ENCODE data around the gene CECR2.
"Not testable (repeated sequence)": the region's sequence is repeated elsewhere in the genome, so short reads cannot be mapped to it uniquely, and the experiment has no call there.

CECR2 gene

GRCh38 chr22:17523925-17524324, 154.7 kb downstream of the CECR2 start:
- DNase-seq, result no peak

GRCh38 chr22:17536269-17536668, 167.0 kb downstream of the CECR2 start:
- DNase-seq, result no peak

DNA sequence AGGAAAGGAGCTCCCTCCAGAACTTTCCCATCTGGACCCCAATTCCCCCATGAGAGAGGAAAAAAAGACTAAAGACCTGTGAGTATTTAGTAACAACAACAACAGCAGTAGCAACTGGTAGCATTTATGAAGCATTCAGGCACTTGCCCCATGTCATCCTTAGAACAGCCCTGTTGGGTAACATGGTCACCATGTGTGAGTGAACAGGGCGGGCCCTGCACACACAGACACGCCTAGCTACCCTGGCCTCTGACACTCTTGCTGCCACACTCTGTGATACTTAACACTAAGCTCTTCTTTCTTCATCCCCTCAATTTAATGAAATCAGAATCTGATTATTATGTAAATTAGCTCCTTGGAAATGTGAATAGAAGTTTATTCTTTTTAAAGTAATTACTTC, 167.9 kb downstream of the CECR2 start:
- DNase-seq, result no peak

DNA sequence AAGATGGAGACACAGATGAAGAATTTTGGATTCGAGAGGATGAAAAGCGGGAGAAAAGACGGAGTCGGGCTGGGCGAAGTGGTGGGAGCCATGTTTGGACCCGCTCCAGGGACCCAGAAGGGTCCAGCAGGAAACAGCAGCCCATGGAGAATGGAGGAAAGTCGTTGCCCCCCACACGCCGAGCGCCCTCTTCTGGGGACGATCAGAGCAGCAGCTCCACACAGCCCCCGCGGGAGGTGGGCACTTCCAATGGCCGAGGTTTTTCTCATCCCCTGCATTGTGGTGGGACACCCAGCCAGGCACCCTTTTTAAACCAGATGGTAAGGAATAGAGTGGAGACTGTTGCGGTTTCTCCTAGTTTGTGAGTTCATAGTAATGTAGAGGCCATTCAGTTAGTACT, 171.2 kb downstream of the CECR2 start:
- DNase-seq, result no peak

DNA sequence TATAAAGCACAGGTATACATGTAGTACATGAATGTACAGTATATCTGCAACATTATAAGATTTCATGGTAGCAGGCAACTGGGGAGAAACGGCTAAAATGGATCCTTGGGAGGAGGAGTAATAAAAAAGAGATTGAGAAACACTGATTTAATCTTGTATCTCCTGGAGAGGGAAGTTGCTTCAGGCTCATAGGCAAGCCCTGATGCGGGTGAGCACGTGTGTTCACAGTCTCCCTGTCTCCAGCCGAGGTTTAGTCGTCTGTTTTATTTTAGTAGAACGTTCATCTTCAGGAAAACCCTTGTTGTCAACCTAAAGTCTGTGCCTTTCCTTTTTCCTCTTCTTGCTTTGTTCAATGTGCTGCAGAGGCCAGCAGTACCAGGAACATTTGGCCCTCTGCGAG, 172.2 kb downstream of the CECR2 start:
- no peak for DNase-seq

DNA sequence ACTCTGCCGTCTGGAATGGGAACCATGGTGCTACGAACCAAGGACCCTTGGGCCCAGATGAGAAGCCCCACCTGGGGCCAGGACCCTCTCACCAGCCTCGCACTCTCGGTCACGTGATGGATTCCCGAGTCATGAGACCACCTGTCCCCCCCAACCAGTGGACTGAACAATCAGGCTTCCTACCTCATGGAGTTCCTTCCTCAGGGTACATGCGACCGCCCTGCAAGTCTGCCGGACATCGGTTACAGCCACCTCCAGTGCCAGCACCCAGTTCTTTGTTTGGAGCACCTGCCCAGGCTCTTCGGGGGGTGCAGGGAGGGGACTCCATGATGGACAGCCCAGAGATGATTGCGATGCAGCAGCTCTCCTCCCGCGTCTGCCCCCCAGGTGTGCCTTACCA, 173.2 kb downstream of the CECR2 start:
- no peak for DNase-seq

- no peak for DNase-seq
Observed at GRCh38 chr22:17548010-17548755, 178.9 kb downstream of the CECR2 start.

DNA sequence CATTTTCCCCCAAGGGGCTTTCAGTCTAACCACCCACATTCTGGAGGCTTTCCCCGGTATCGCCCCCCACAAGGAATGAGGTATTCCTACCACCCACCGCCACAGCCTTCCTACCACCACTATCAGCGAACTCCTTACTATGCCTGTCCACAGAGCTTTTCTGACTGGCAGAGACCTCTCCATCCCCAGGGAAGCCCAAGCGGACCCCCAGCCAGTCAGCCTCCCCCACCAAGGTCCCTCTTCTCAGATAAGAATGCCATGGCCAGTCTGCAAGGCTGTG, 179.4 kb downstream of the CECR2 start:
- no peak for DNase-seq

GRCh38 chr22:17549183-17549582, 179.9 kb downstream of the CECR2 start:
- DNase-seq, result no peak

GRCh38 chr22:17549655-17550054, 180.4 kb downstream of the CECR2 start:
- DNase-seq, result no peak

DNA sequence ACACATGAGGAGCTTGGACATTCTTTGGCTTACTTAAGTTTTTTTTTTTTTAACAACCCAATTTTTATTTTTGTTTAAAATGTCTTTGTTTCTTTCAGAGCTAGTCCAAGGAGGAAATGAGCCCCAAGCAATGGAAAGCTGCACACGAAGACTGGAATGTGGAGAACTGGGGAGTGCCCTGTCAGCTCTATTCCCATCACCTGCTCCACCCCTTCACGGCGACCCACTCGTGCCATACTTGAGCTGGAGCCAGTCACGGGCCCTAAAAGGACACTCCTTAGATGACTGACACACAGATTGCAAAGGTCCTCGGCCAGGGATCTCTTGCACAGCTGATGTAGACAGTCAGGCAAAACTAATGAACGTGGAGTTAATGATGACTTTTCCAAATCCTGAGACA, 183.5 kb downstream of the CECR2 start:
- no peak for DNase-seq

DNA sequence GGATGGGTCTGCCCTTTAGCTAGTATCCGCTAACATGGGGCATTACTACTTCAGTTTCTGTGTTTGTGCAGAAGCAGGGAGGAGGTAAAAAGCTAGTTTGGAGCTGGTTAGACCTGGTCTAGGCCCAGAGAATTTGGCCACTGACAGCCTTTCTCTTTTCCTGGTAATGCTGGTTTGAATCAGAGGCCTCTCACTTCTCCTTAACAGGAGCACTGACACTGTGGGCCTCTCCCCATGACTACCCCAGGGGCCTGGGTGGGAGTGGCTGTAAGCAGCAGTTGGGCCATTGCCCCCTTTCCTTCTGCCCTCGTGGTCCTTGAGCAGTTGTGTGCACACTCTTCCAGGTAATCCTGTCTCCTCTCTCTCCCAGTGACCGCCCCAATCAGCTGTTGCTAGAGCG, 185.6 kb downstream of the CECR2 start:
- DNase-seq, result no peak

- DNase-seq, result no peak
Observed at GRCh38 chr22:17559188-17559587, 189.9 kb downstream of the CECR2 start.

DNA sequence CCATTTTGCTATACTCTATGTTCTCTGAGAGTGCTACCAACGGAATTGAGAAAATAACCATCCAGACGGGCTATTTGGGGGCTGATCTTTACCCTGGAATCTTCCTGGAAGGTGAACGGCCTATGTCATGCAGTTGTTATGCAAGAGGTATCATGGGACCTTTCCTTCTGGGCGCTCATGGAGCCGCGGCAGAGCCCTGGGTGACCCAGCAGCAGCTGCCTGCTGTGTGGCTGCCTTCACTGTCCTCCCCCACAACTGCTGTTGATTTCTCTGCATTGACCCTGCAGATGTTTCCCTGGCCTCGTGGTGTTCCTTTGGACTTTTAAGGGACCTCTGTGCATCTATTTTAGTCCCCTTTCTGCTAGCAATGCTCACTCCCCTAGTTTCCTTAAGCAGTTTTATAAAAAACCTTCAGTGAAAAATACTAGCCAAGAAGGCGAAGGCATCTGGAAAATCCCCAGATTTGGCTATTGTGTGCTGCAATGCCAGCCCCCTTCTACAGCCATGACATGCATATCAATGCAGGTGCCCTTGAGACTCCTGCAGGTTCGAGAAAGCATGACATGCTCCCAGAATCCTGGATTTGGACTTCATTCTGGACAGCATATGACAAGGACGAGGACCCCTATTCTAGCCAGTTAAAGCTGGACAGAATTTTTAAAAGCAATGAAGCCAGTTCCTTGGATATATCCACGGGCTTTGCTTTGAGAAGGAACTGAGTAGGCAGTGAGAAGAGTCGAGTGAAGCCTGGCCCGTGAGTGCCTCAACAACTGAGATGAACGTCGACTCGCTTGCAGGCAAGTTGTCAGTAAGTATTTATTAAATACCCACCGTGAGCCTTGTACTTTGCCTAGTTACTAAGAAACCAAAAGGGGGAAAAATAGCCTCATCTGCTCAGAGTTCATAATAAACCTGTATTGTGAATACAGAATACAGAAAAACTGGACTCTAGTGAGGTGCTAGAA, 193.9 kb downstream of the CECR2 start, which contains the start of gene SLC25A18:
Gene SLC25A18 (plus strand): TSS at position 593 of the 965 bp plus-strand sequence. CDS start 16,447 bp downstream, outside the sequence.
- DNase-seq, result no peak

- DNase-seq, result no peak
Observed at GRCh38 chr22:17563936-17564391, 194.7 kb downstream of the CECR2 start.

DNA sequence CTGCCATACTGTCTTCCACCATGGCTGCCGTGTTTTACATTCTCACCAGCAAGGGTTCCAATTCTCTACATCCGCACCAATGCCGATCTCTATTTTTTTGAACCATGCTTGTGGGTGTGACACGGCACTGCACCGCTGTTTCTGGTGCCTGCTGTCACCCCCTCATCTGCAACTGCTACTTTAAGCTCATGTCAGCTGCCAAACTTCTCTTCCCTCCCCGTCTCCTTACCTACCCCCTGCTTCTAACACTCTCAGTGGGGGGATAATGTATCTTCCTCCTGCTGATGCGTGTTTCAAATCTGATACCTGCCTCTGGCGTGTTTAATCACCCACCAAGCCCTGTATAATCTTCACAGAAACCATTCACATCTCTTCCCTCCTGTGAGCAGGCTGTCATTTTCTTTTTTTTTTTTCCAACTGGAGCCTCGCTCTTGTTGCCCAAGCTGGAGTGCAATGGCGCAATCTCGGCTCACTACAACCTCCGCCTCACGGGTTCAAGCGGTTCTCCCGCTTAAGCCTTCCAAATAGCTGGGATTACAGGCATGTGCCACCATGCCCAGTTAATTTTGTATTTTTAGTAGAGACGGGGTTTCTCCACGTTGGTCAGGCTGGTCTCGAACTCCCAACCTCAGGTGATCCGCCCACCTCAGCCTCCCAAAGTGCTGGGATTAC, 196.9 kb downstream of the CECR2 start:
- DNase-seq, result not testable (repeated sequence)

GRCh38 chr22:17566776-17567175, 197.5 kb downstream of the CECR2 start:
- no peak for DNase-seq

DNA sequence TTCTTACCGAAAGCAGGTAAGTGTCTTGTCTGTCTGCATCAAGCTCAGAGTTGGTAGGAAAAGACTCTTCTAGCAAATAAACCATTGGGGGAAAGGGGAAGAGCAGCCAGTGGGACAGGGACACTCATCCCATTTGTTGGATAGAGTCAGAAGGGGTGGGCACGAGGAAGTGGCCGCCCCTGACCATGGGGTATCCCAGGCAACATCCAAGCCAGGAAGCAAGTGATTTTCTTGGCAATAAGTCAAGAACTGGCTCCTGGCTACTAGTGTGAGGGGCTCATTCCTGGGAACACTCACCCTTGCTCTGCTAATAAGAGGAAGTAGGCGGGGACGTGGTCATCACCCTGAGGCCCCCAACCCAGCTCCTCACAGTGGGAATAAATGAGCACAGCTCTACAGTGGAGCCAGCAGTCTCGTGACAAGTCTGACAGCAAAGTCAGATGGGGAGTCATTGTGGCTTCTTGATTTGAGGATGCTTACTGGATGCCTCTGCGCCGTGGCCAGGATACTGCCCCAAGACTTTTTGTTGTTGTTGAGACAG, 200.8 kb downstream of the CECR2 start:
- DNase-seq, result no peak

- no peak for DNase-seq
Observed at GRCh38 chr22:17570851-17571631, 201.8 kb downstream of the CECR2 start.

DNA sequence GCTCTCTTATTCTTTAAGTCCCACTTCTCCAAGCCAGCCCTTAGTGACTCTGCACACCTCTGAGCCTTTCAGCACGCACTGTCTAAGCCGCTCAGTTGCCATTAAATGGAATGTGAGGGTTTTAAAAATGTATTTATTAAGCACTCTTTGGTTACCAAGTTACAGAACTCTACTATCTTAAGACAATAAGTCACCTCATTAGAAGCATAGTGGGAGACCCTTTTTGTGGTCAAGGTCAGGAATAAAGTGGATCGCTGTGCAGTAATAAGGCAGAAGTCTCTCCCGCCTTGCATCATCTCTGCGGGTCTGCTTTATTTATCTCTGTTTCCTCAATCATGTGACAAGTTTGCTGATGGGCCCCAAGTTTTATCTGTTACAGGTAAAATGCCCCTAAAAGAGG, 205.9 kb downstream of the CECR2 start:
- DNase-seq, result no peak

GRCh38 chr22:17575681-17576080, 206.4 kb downstream of the CECR2 start:
- DNase-seq, result no peak

DNA sequence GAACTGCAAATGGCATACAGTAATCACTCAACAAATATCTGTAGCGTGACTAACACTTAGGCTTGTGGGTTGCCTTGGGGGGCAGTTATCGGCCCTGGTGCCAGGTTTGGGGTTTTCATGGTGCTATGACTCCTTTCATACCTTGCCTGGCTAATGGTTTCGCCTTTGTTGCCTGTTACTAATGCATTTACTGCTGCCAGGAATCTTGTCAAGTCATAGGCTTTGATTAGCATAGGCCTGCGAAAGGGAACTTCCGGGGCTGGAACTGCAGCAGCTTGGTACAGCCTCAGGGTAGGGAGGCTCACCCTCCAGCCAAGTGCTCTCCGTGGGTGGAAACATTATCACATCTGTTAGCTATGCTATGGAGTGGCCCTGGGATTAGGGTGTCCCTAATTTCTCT, 207.2 kb downstream of the CECR2 start:
- peak; percentile 32 for DNase-seq

Measured in stimulated activated CD4-positive, alpha-beta T cell treated with anti-CD3 and anti-CD28 coated beads, Interleukin-1b, Interleukin-23, amount 100 ng/mL, for 48 hours (primary cell).